Gastrocnemius medialis (tissue), 4 donors: ENCODE results near the gene SEMA4G. TPM values are rescaled to one million over a fixed set of nuclear protein-coding genes. Genes with fewer than 3 reads are reported as not detected.

Experiments used
- ATAC-seq, 2 donors: fragments of 150-250 bp; one replicate each; pipeline ENCODE4 v1.9.1; 2016
- DNase-seq, 2 donors: peaks; one replicate each; pipeline ENCODE4 v3.0.0-alpha.2; 2019
- H3K27ac ChIP-seq, 4 donors: fragments of 200-600 bp; sonication (generic); 1 replicate in 1 of 4; 2 replicates in 3 of 4; pipeline ENCODE4 v1.5.1; 2016 to 2018; ENCODE audit warnings: mild to moderate bottlenecking in 2 of 4, moderate library complexity in 1 of 4
- H3K27me3 ChIP-seq, 3 donors: fragments of 200-600 bp; sonication (generic) in 2 of 3; 1 replicate in 1 of 3; 2 replicates in 2 of 3; pipeline versions ENCODE4 v1.5.1 to v1.6.0; 2016 to 2019; ENCODE audit warnings: mild to moderate bottlenecking in 1 of 3, moderate library complexity in 1 of 3
- H3K36me3 ChIP-seq, 2 donors: fragments of 200-600 bp; sonication (generic) in 1 of 2; one replicate each; pipeline ENCODE4 v1.5.1; 2017 to 2018
- H3K4me1 ChIP-seq, 2 donors: fragments of 200-600 bp; sonication (generic) in 1 of 2; one replicate each; pipeline ENCODE4 v1.5.1; 2016 to 2017; ENCODE audit warnings: mild to moderate bottlenecking in 2 of 2
- H3K4me3 ChIP-seq, 4 donors: fragments of 200-600 bp; sonication (generic) in 3 of 4; 1 replicate in 1 of 4; 2 replicates in 3 of 4; pipeline ENCODE4 v1.5.1; 2016 to 2019; ENCODE audit warnings: mild to moderate bottlenecking in 2 of 4
- H3K9me3 ChIP-seq, 3 donors: fragments of 200-600 bp; sonication (generic) in 2 of 3; 1 replicate in 1 of 3; 2 replicates in 2 of 3; pipeline ENCODE4 v1.5.1; 2016 to 2019
- POLR2A ChIP-seq, 2 donors: fragments of 450-650 bp; IDR thresholded peaks; one replicate each; pipeline ENCODE4 v1.6.1; 2017; ENCODE audit warnings: antibody characterized with exemption in 2 of 2, mild to moderate bottlenecking in 2 of 2, moderate library complexity in 2 of 2
- in situ Hi-C, 4 donors: fragments of 200-750 bp; cut with MboI; loops; one replicate each; pipeline versions ENCODE4 v1.15.0 to v1.8.0; 2017; ENCODE audit warnings: low sequenced_read_pairs in 4 of 4
- intact Hi-C: fragments of 100-400 bp; cut with DNase I; formaldehyde crosslinking; loops from one replicate; pipeline ENCODE4 v1.15.1; 2023; ENCODE audit warnings: low total_unique reads
- total RNA-seq, 4 donors: library from RNA; depleted of rRNA; stranded (reverse); fragments of >200 nt; gene quantifications; one replicate each; pipeline versions ENCODE4 v1.1.0 to v1.2.3, GENCODE V29; 2016
- TF ChIP-seq, protein P1 (sequence below), 5 experiments: fragments of 450-650 bp in 3 of 5; fragments of 200-600 bp in 2 of 5; sonication (generic) in 2 of 5; IDR thresholded peaks in 4 of 5; conservative IDR thresholded peaks in 1 of 5; 1 replicate in 4 of 5; 2 replicates in 1 of 5; pipeline ENCODE4 v1.5.1; 2016 to 2019; ENCODE audit warnings: antibody characterized with exemption in 5 of 5, mild to moderate bottlenecking in 3 of 5, moderate library complexity in 3 of 5

Gene SEMA4G
- total RNA-seq, 4 donors from 2014 or later = 0.46 to 1.1 (median 0.52) TPM

DNA sequence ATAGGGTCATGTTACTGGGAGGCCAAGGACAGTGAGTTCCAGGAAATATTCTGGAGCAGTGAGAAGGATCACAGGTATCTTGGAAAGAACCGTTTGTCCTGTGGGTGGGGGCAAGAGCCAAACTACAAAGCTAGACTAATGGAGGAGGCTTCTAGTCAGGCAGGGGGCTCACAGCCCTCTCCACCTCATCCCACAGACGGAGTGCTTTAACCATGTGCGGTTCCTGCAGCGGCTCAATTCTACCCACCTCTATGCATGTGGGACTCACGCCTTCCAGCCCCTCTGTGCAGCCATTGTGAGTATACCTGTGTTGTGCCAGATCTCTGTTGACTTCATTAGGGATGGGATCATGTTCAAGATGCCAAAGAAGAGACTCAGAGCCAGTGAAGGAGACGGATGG is 8.1 kb downstream of the SEMA4G start:
- DNase-seq = no peak
- Histone ChIP-seq H3K27ac (no peak overlapping the region), H3K4me3 (no peak overlapping the region), H3K27me3 (no peaks in the 10 kb centered on the region), H3K4me1 (no peaks in the 10 kb centered on the region), H3K36me3 (peaks cover 0 to 22% of the 10 kb centered on the region in 2 donors), H3K9me3 (no peaks in the 10 kb centered on the region)
- intact Hi-C loops = no loop called here
- TF ChIP-seq, protein P1, sequence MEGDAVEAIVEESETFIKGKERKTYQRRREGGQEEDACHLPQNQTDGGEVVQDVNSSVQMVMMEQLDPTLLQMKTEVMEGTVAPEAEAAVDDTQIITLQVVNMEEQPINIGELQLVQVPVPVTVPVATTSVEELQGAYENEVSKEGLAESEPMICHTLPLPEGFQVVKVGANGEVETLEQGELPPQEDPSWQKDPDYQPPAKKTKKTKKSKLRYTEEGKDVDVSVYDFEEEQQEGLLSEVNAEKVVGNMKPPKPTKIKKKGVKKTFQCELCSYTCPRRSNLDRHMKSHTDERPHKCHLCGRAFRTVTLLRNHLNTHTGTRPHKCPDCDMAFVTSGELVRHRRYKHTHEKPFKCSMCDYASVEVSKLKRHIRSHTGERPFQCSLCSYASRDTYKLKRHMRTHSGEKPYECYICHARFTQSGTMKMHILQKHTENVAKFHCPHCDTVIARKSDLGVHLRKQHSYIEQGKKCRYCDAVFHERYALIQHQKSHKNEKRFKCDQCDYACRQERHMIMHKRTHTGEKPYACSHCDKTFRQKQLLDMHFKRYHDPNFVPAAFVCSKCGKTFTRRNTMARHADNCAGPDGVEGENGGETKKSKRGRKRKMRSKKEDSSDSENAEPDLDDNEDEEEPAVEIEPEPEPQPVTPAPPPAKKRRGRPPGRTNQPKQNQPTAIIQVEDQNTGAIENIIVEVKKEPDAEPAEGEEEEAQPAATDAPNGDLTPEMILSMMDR (IDR thresholded peaks at IDR 0.05 in 4 of 5, conservative IDR thresholded peaks at IDR 0.05 in 1 of 5) = no peak
- TF ChIP-seq POLR2A (IDR thresholded peaks at IDR 0.05) = no peak
- ATAC-seq = no peak
- in situ Hi-C loops = no loop called here

DNA sequence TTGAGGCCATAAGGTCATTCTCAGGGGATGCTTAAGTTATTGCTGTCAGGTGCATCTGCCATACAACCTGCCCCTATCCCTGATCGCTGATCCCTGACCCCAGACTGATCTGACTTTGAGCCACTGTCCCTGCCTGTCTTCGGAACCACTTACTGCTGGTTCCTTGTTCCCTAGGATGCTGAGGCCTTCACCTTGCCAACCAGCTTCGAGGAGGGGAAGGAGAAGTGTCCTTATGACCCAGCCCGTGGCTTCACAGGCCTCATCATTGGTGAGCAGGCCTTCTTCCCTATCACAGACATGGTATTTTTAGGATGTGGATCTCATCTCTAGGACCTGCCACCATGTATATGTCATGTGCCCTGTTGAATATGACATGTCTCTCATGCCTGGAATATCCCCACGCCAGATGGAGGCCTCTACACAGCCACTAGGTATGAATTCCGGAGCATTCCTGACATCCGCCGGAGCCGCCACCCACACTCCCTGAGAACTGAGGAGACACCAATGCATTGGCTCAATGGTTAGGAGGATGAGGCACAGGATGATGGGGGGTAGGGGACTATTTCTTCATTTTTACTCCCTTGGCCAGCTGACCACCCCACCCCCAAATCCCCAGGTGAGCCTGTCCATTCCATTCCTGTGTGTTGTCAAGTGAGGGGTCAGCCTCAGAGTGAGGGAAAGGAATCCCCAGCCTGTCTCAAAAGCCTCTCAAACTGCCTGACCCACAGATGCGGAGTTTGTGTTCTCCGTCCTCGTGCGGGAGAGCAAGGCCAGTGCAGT is 9.0 kb downstream of the SEMA4G start:
- H3K27ac ChIP-seq = no peak overlapping the region
- H3K4me3 ChIP-seq = no peak overlapping the region
- H3K27me3 ChIP-seq = no peaks in the 10 kb centered on the region
- TF ChIP-seq, protein P1 (IDR thresholded peaks at IDR 0.05 in 4 of 5, conservative IDR thresholded peaks at IDR 0.05 in 1 of 5) = no peak
- TF ChIP-seq POLR2A (IDR thresholded peaks at IDR 0.05) = no peak
- in situ Hi-C loops (no loop called here), intact Hi-C loops (no loop called here)
- H3K36me3 ChIP-seq = peaks cover 0 to 22% of the 10 kb centered on the region in 2 donors
- H3K4me1 ChIP-seq = no peaks in the 10 kb centered on the region
- ATAC-seq = no peak
- no peaks in the 10 kb centered on the region for H3K9me3 ChIP-seq
- no peak for DNase-seq

DNA sequence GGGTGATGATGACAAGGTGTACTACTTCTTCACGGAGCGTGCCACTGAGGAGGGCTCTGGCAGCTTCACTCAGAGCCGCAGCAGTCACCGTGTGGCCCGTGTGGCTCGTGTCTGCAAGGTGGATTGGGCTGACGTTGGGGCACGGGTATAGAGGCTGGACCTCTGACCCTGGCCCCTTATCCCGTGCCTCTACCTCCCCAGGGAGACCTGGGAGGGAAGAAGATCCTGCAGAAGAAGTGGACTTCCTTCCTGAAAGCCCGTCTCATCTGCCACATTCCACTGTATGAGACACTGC is 9.5 kb downstream of the SEMA4G start:
- in situ Hi-C loops = no loop called here
- ATAC-seq = no peak
- DNase-seq = peak in 1 of 2 donors; percentile 6
- Histone ChIP-seq H3K36me3 (peaks cover 0 to 22% of the 10 kb centered on the region in 2 donors), H3K4me3 (no peak overlapping the region), H3K4me1 (no peaks in the 10 kb centered on the region), H3K9me3 (no peaks in the 10 kb centered on the region), H3K27me3 (no peaks in the 10 kb centered on the region), H3K27ac (no peak overlapping the region)
- TF ChIP-seq POLR2A (IDR thresholded peaks at IDR 0.05) = no peak
- TF ChIP-seq, protein P1 (IDR thresholded peaks at IDR 0.05 in 4 of 5, conservative IDR thresholded peaks at IDR 0.05 in 1 of 5) = no peak
- intact Hi-C loops = no loop called here

DNA sequence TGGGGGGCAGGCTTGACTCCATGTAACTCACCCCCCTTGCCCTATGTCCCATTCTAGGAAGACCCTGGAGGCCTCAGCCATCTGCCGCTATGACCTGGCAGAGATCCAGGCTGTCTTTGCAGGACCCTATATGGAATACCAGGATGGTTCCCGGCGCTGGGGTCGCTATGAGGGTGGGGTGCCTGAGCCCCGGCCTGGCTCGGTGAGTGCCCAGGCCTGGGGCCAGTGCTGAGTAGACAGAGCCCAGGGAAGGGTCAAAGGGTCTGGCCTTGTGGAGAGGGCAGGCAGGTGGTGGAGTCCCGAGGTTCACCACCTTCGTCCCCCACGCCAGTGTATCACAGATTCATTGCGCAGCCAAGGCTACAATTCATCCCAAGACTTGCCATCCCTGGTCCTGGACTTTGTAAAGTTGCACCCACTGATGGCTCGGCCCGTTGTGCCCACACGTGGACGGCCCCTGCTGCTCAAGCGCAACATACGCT is 10.5 kb downstream of the SEMA4G start:
- Histone ChIP-seq H3K36me3 (peaks cover 0 to 22% of the 10 kb centered on the region in 2 donors), H3K4me3 (no peak overlapping the region), H3K9me3 (no peaks in the 10 kb centered on the region), H3K27me3 (no peaks in the 10 kb centered on the region), H3K27ac (no peak overlapping the region), H3K4me1 (no peaks in the 10 kb centered on the region)
- intact Hi-C loops = no loop called here
- DNase-seq = peak in 1 of 2 donors; percentile 8
- no peak for TF ChIP-seq POLR2A (IDR thresholded peaks at IDR 0.05)
- TF ChIP-seq, protein P1 (IDR thresholded peaks at IDR 0.05 in 4 of 5, conservative IDR thresholded peaks at IDR 0.05 in 1 of 5) = no peak
- ATAC-seq = no peak
- in situ Hi-C loops = no loop called here
